DND-41 (cell line): Measurements from ENCODE around the gene NR1I2.

ENCODE experiments used
- ATAC-seq: fragments of 200-7000 bp; cut with Tn5 transposase; 3 replicates; pipeline ENCODE4 v1.9.1; 2021; ENCODE audit warnings: low read depth; ENCODE audit not compliant: insufficient read depth
- DNase-seq: peaks from one replicate; pipeline ENCODE4 v3.0.0-alpha.2; 2020
- H2AFZ ChIP-seq: 2 replicates; pipeline ENCODE4 v1.6.0; 2012; ENCODE audit warnings: low read depth, low read length
- H3K27ac ChIP-seq: 2 replicates; pipeline ENCODE4 v1.5.1; 2012; ENCODE audit warnings: low read length, inconsistent platforms
- H3K27me3 ChIP-seq: fragments of 200-600 bp; sonication (generic); 2 replicates; pipeline ENCODE4 v1.6.0; 2012; ENCODE audit warnings: low read length, mild to moderate bottlenecking, inconsistent platforms; ENCODE audit not compliant: insufficient read depth, poor library complexity
- H3K36me3 ChIP-seq: 2 replicates; pipeline ENCODE4 v1.5.1; 2012; ENCODE audit warnings: low read length, inconsistent platforms; ENCODE audit not compliant: insufficient read depth
- H3K4me1 ChIP-seq: 2 replicates; pipeline ENCODE4 v1.5.1; 2012; ENCODE audit warnings: mild to moderate bottlenecking, low read length; ENCODE audit not compliant: insufficient read depth
- H3K4me2 ChIP-seq: 2 replicates; pipeline ENCODE4 v1.6.0; 2012; ENCODE audit warnings: mild to moderate bottlenecking, moderate library complexity, low read length, inconsistent platforms; ENCODE audit not compliant: insufficient read depth
- H3K4me3 ChIP-seq, 2 experiments: fragments of 200-600 bp in 1 of 2; shearing (Covaris generic) in 1 of 2; 2 replicates each; pipeline ENCODE4 v1.5.1; 2012 to 2016; ENCODE audit warnings: inconsistent platforms in 2 of 2, low read length in 2 of 2, mild to moderate bottlenecking in 2 of 2, low read depth in 1 of 2, moderate library complexity in 1 of 2
- H3K79me2 ChIP-seq: 2 replicates; pipeline ENCODE4 v1.6.0; 2012; ENCODE audit warnings: low read length, inconsistent platforms; ENCODE audit not compliant: insufficient read depth
- H3K9ac ChIP-seq: 2 replicates; pipeline ENCODE4 v1.6.0; 2012; ENCODE audit warnings: low read depth, mild to moderate bottlenecking, inconsistent platforms, low read length, moderate library complexity
- H3K9me3 ChIP-seq: 2 replicates; pipeline ENCODE4 v1.5.1; 2012; ENCODE audit warnings: low read length, moderate library complexity, mild to moderate bottlenecking, inconsistent platforms; ENCODE audit not compliant: insufficient read depth, severe bottlenecking
- H4K20me1 ChIP-seq: 2 replicates; pipeline ENCODE4 v1.6.0; 2012; ENCODE audit warnings: low read length; ENCODE audit not compliant: insufficient read depth
- CTCF ChIP-seq: IDR thresholded peaks from 2 replicates; pipeline ENCODE4 v1.5.1; 2012; ENCODE audit warnings: borderline replicate concordance, low read length, moderate library complexity, mild to moderate bottlenecking; ENCODE audit not compliant: poor library complexity, severe bottlenecking; ENCODE audit errors: extremely low read depth
- EZH2 ChIP-seq: IDR thresholded peaks from 3 replicates; pipeline ENCODE4 v1.6.1; 2012; ENCODE audit warnings: borderline replicate concordance, low read depth, mild to moderate bottlenecking, moderate library complexity, low read length, inconsistent platforms; ENCODE audit not compliant: severe bottlenecking

Gene NR1I2

GRCh38 chr3:119835556-119835955 lies 53.7 kb downstream of the NR1I2 start:
- H4K20me1 ChIP-seq, result peaks cover 7% of the 10 kb centered on the region; the same call in 1 of the 2 replicates
- no peak overlapping the region for H3K4me2 ChIP-seq
- H3K27ac ChIP-seq, result no peak overlapping the region
- no peaks in the 10 kb centered on the region for H3K9me3 ChIP-seq
- H3K36me3 ChIP-seq, result peaks cover 40% of the 10 kb centered on the region; the same call in 1 of the 2 replicates
- H3K9ac ChIP-seq, result no peak overlapping the region
- no peak overlapping the region for H3K4me3 ChIP-seq
- H3K79me2 ChIP-seq, result no peaks in the 10 kb centered on the region
- DNase-seq, result no peak
- H3K4me1 ChIP-seq, result no peaks in the 10 kb centered on the region
- no peaks in the 10 kb centered on the region for H3K27me3 ChIP-seq
- H2AFZ ChIP-seq, result no peak overlapping the region
- TF ChIP-seq CTCF (no peak), EZH2 (no peak)
- no peak for ATAC-seq

DNA sequence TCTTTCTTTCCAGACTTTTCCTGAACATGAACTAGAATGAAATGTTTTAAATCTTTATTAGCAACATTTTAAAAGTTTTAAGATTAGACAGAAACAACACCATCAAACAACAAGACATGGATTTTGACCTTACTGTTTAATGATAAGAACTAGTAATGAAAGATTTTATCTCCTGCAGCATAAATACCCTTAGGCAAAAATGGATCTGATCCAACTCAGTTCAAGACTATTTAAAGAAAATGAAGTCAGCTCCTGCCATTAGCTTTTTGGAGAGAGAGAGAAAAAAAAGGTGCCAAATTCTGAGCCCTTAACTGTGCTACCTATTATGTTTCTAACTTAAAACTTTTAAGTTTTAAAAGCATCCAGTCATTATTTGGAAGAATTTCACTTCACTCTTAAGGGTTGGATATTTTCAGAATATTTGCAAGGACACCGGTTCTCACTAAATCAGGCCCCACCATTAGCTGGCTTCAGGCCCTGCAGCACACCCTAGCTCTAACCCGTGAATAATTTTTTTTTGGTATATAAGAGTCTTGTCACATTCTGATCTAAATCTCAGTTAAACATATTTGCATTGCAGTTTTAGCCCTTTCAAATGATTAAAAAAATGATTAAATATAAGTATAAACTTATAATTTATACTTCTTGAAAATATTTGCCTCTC lies 60.0 kb downstream of the NR1I2 start:
- peaks cover 13% of the 10 kb centered on the region; the same call in 1 of the 2 replicates for H3K79me2 ChIP-seq
- no peaks in the 10 kb centered on the region for H3K9me3 ChIP-seq
- no peaks in the 10 kb centered on the region for H3K27me3 ChIP-seq
- H3K4me2 ChIP-seq, result no peak overlapping the region
- H3K9ac ChIP-seq, result no peak overlapping the region
- H4K20me1 ChIP-seq, result no peaks in the 10 kb centered on the region
- DNase-seq, result no peak
- H3K4me3 ChIP-seq, result no peak overlapping the region
- H3K4me1 ChIP-seq, result no peaks in the 10 kb centered on the region
- ATAC-seq, result no peak
- TF ChIP-seq CTCF (no peak), EZH2 (no peak)
- H3K36me3 ChIP-seq, result peaks cover 49% of the 10 kb centered on the region
- H2AFZ ChIP-seq, result no peak overlapping the region
- H3K27ac ChIP-seq, result no peak overlapping the region

DNA sequence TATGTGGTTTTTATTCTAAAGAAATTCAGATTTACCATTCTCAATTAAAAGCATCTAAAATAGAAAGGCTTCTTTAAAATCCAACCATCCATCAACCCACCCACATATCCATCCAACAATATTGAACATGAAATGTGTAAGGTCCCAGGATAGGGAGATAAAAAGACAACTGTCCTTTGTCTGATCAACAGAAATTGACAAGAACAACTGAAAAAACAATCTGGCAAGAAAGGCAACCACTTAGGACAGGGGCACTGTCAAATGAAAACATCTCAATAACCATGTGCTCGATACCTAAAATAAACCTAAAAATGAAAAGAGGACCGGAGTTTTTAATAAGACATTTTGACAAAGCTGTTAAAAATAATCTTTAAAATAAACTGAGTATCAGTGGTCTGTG lies 67.2 kb downstream of the NR1I2 start:
- no peak overlapping the region for H3K4me3 ChIP-seq

More for the DNA sequence above, 67.2 kb downstream of the NR1I2 start:
- Histone ChIP-seq H4K20me1 (no peaks in the 10 kb centered on the region), H2AFZ (no peak overlapping the region), H3K27ac (no peak overlapping the region), H3K36me3 (peaks cover 30% of the 10 kb centered on the region; the same call in 1 of the 2 replicates), H3K9ac (no peak overlapping the region), H3K27me3 (no peaks in the 10 kb centered on the region), H3K9me3 (no peaks in the 10 kb centered on the region), H3K4me1 (no peaks in the 10 kb centered on the region), H3K4me2 (no peak overlapping the region), H3K79me2 (peaks cover 25% of the 10 kb centered on the region; the same call in 1 of the 2 replicates)
- DNase-seq (no peak), ATAC-seq (no peak)
- no peak for TF ChIP-seq CTCF
- TF ChIP-seq EZH2, result no peak
